GM12878 (cell line): Measurements from ENCODE around the gene WDR43. TPM values are rescaled to one million over a fixed set of nuclear protein-coding genes. Genes with fewer than 3 reads are reported as not detected.
A peak's percentile ranks its signal among the peaks of the same experiment; 100 is the strongest.

ENCODE experiments used
- ATF3 ChIP-seq: IDR thresholded peaks from 2 replicates; pipeline ENCODE4 v1.6.1; 2011; ENCODE audit warnings: low read depth, mild to moderate bottlenecking, low read length, moderate library complexity, borderline replicate concordance; ENCODE audit errors: extremely low read depth
- BACH1 ChIP-seq: fragments of 450-650 bp; IDR thresholded peaks from 2 replicates; pipeline ENCODE4 v1.6.1; 2017; ENCODE audit warnings: mild to moderate bottlenecking, borderline replicate concordance
- BHLHE40 ChIP-seq, 2 experiments: fragments of 450-650 bp in 1 of 2; IDR thresholded peaks; 2 replicates each; pipeline ENCODE4 v1.6.1; 2011 to 2017; ENCODE audit warnings: low read depth in 2 of 2, borderline replicate concordance in 1 of 2, improper control_type of control experiment in 1 of 2, low read length in 1 of 2, mild to moderate bottlenecking in 1 of 2
- CHD2 ChIP-seq: IDR thresholded peaks from 2 replicates; pipeline ENCODE4 v1.6.1; 2011; ENCODE audit warnings: low read depth, low read length, improper control_type of control experiment, borderline replicate concordance
- DPF2 ChIP-seq: fragments of 450-650 bp; IDR thresholded peaks from 2 replicates; pipeline ENCODE4 v1.6.1; 2017; ENCODE audit warnings: mild to moderate bottlenecking
- EP300 ChIP-seq, 2 experiments: fragments of 150-350 bp in 1 of 2; IDR thresholded peaks; 2 replicates each; pipeline ENCODE4 v1.6.1; 2011 to 2012; ENCODE audit warnings: low read depth in 2 of 2, low read length in 2 of 2, borderline replicate concordance in 1 of 2, improper control_type of control experiment in 1 of 2, inconsistent platforms in 1 of 2; ENCODE audit not compliant: control insufficient read depth in 1 of 2
- IRF5 ChIP-seq: fragments of 450-650 bp; IDR thresholded peaks from 2 replicates; pipeline ENCODE4 v1.6.1; 2017; ENCODE audit warnings: borderline replicate concordance
- KLF5 ChIP-seq: fragments of 450-650 bp; IDR thresholded peaks from 2 replicates; pipeline ENCODE4 v1.6.1; 2014; ENCODE audit warnings: mild to moderate bottlenecking; ENCODE audit not compliant: partially characterized antibody
- LARP7 ChIP-seq: fragments of 450-650 bp; IDR thresholded peaks from 2 replicates; pipeline ENCODE4 v1.6.1; 2017; ENCODE audit warnings: mild to moderate bottlenecking
- MAX ChIP-seq: IDR thresholded peaks from 2 replicates; pipeline ENCODE4 v1.6.1; 2012; ENCODE audit warnings: low read depth, low read length, improper control_type of control experiment
- MYC ChIP-seq: IDR thresholded peaks from 2 replicates; pipeline ENCODE4 v1.6.1; 2011; ENCODE audit warnings: mild to moderate bottlenecking, low read length, moderate library complexity, inconsistent platforms; ENCODE audit not compliant: insufficient read depth, insufficient replicate concordance, insufficient read length, severe bottlenecking
- NRF1 ChIP-seq: conservative IDR thresholded peaks from 2 replicates; pipeline ENCODE4 v1.6.1; 2011; ENCODE audit warnings: mild to moderate bottlenecking, low read depth, low read length, improper control_type of control experiment
- PAX5 ChIP-seq: IDR thresholded peaks from 2 replicates; pipeline ENCODE4 v1.6.1; 2011; ENCODE audit warnings: low read depth, low read length, borderline replicate concordance
- POLR2A ChIP-seq: IDR thresholded peaks from 2 replicates; pipeline ENCODE4 v1.6.1; 2011; ENCODE audit warnings: low read depth, mild to moderate bottlenecking, low read length
- POU2F2 ChIP-seq: IDR thresholded peaks from 3 replicates; pipeline ENCODE4 v1.6.1; 2011; ENCODE audit warnings: low read depth, mild to moderate bottlenecking, low read length, borderline replicate concordance
- SIN3A ChIP-seq: IDR thresholded peaks from 2 replicates; pipeline ENCODE4 v1.6.1; 2012; ENCODE audit warnings: low read depth, low read length, improper control_type of control experiment
- SPI1 ChIP-seq: IDR thresholded peaks from 2 replicates; pipeline ENCODE4 v1.6.1; 2011; ENCODE audit warnings: low read depth, mild to moderate bottlenecking, low read length, moderate library complexity, borderline replicate concordance; ENCODE audit not compliant: insufficient read depth
- TARDBP ChIP-seq: IDR thresholded peaks from 2 replicates; pipeline ENCODE4 v1.6.1; 2016; ENCODE audit warnings: borderline replicate concordance
- YY1 ChIP-seq: IDR thresholded peaks from 2 replicates; pipeline ENCODE4 v1.6.1; 2011; ENCODE audit warnings: low read depth, mild to moderate bottlenecking, low read length
- ZSCAN29 ChIP-seq: fragments of 450-650 bp; IDR thresholded peaks from 2 replicates; pipeline ENCODE4 v1.6.1; 2017; ENCODE audit warnings: mild to moderate bottlenecking, moderate library complexity
- polyA plus RNA-seq, 11 experiments: library from polyadenylated mRNA; depleted of rRNA in 4 of 11; unstranded in 6 of 11; stranded (reverse) in 5 of 11; fragments of >200 nt; fragmentation: Nextera tagmentation in 4 of 11; fragmentation: Illumina TruSeq in 1 of 11; extraction: Ambion mirVana in 4 of 11; extraction: Trizol in 1 of 11; gene quantifications; 1 replicate in 1 of 11; 2 replicates in 10 of 11; pipeline versions ENCODE4 v1.2.1 to v1.2.3, GENCODE V29; 2011 to 2016; ENCODE audit warnings: inconsistent platforms in 2 of 11, missing spikeins in 2 of 11, low read depth in 1 of 11
- total RNA-seq, 4 experiments: library from RNA; depleted of rRNA in 3 of 4; stranded (reverse); fragments of >200 nt in 3 of 4; fragmentation: Illumina TruSeq in 1 of 4; extraction: Trizol in 1 of 4; gene quantifications; 2 replicates each; pipeline versions ENCODE4 v1.2.1 to v1.2.3, GENCODE V29; 2013 to 2021

Gene WDR43
- total and polyA plus RNA-seq, 10 of the 15 experiments (the other 5 are each of a cell fraction or from before 2014, with no cell fraction given): 39.3 to 153 (median 81.9) TPM

- TF ChIP-seq CHD2: no peak
- peak in 1 of 2 experiments; percentile 32; a peak in 1 of 4 replicates for TF ChIP-seq EP300 (IDR thresholded peaks at IDR 0.05; ENCODE audit: borderline replicate concordance in 1 of 2, control insufficient read depth in 1 of 2, low read depth in 2 of 2, low read length in 2 of 2)
- TF ChIP-seq BHLHE40 (IDR thresholded peaks at IDR 0.05; ENCODE audit: borderline replicate concordance in 1 of 2, low read depth in 2 of 2, low read length in 1 of 2): peak in 1 of 2 experiments; percentile 36; a peak in 1 of 4 replicates
- peak; percentile 53; the same call in 1 of the 2 replicates for TF ChIP-seq BACH1
- TF ChIP-seq YY1: peak; percentile 98
- peak; percentile 86 for TF ChIP-seq SPI1
- no peak for TF ChIP-seq IRF5
- TF ChIP-seq SIN3A: 0 out of 2 replicates have a peak, but pooled peaks have one; percentile 21
- peak; percentile 84; the same call in 1 of the 2 replicates for TF ChIP-seq ATF3
- TF ChIP-seq NRF1: peak; percentile 96
- 0 out of 2 replicates have a peak, but pooled peaks have one; percentile 6 for TF ChIP-seq TARDBP
- TF ChIP-seq LARP7: peak; percentile 98
- TF ChIP-seq DPF2: peak; percentile 78
- TF ChIP-seq KLF5: peak; percentile 76
- TF ChIP-seq POU2F2: peak; percentile 43; the same call in 1 of the 3 replicates
- peak; percentile 16; the same call in 1 of the 2 replicates for TF ChIP-seq PAX5
- TF ChIP-seq ZSCAN29: no peak
- peak; percentile 98 for TF ChIP-seq MAX
- peak; percentile 98 for TF ChIP-seq MYC
- TF ChIP-seq POLR2A: peak; percentile 97
These were observed at the start of gene WDR43 (continued) for GRCh38 chr2:28894470-28895188.
